Endothelial cell of umbilical vein (primary cell): Measurements from ENCODE around the gene STON2. TPM values are rescaled to one million over a fixed set of nuclear protein-coding genes. Genes with fewer than 3 reads are reported as not detected.

Experiments
- BruUV-seq: library from RNA; stranded (reverse); fragments of 400-500 nt; replicated peaks from 2 replicates; lab custom pipeline; 2021; lab: Mats Ljungman, UMichigan
- CTCF ChIA-PET: fragments of 300-600, 350-600 bp; sonication (Branson Sonifier 250); formaldehyde crosslinking; loops from one replicate; lab custom pipeline; 2021; ENCODE audit warnings: antibody characterized with exemption, inconsistent platforms; lab: Charles Lee
- POLR2A ChIA-PET: fragments of 300-600, 350-600 bp; sonication (Branson Sonifier 250); formaldehyde crosslinking; loops from one replicate; lab custom pipeline; 2021; ENCODE audit warnings: antibody characterized with exemption, inconsistent platforms; lab: Charles Lee
- DNase-seq: peaks from one replicate; pipeline ENCODE4 v3.0.0-alpha.2; 2011; ENCODE audit warnings: low read depth, low spot score
- FAIRE-seq: peaks from 2 replicates; lab custom pipeline; 2011; peaks lifted over from hg19 to GRCh38; lab: Jason Lieb, UNC
- H2AFZ ChIP-seq: 2 replicates; pipeline ENCODE4 v1.6.0; 2012; ENCODE audit warnings: low read depth, low read length, control low read depth, inconsistent platforms
- H3K27ac ChIP-seq: 2 replicates; pipeline ENCODE4 v1.5.1; 2011; ENCODE audit warnings: low read depth, mild to moderate bottlenecking, control low read depth, low read length, moderate library complexity; ENCODE audit not compliant: insufficient read depth
- H3K27me3 ChIP-seq, 2 experiments: 2 replicates each; pipeline versions ENCODE4 v1.6.0 to v1.6.1; 2011; ENCODE audit warnings: low read length in 2 of 2, mixed read lengths in 1 of 2; ENCODE audit not compliant: control insufficient read depth in 2 of 2, insufficient read depth in 2 of 2
- H3K36me3 ChIP-seq, 2 experiments: 2 replicates in 1 of 2; 3 replicates in 1 of 2; pipeline ENCODE4 v1.5.1; 2011; ENCODE audit warnings: low read length in 2 of 2, mild to moderate bottlenecking in 1 of 2, moderate library complexity in 1 of 2; ENCODE audit not compliant: control insufficient read depth in 2 of 2, insufficient read depth in 2 of 2; ENCODE audit errors: extremely low read depth in 1 of 2
- H3K4me1 ChIP-seq: 3 replicates; pipeline ENCODE4 v1.5.1; 2011; ENCODE audit warnings: mild to moderate bottlenecking, low read length; ENCODE audit not compliant: control insufficient read depth, insufficient read depth; ENCODE audit errors: extremely low read depth
- H3K4me2 ChIP-seq: 2 replicates; pipeline ENCODE4 v1.6.1; 2011; ENCODE audit warnings: low read length, control low read depth, mixed read lengths; ENCODE audit not compliant: insufficient read depth
- H3K4me3 ChIP-seq, 3 experiments: fragments of 200-600 bp in 1 of 3; sonication (generic), shearing (Covaris generic) in 1 of 3; replicated peaks in 1 of 3; 2 replicates each; pipeline ENCODE4 v1.5.1; 2011 to 2016; ENCODE audit warnings: control low read depth in 3 of 3, low read length in 3 of 3, mild to moderate bottlenecking in 2 of 3, inconsistent platforms in 1 of 3, low read depth in 1 of 3, moderate library complexity in 1 of 3; ENCODE audit not compliant: insufficient read depth in 1 of 3
- H3K79me2 ChIP-seq: 2 replicates; pipeline ENCODE4 v1.6.0; 2012; ENCODE audit warnings: low read length, inconsistent platforms; ENCODE audit not compliant: control insufficient read depth, insufficient read depth
- H3K9ac ChIP-seq: replicated peaks from 2 replicates; pipeline ENCODE3; 2011; ENCODE audit warnings: low read length, control low read depth; ENCODE audit not compliant: insufficient read depth; ENCODE audit errors: extremely low read depth
- H3K9me1 ChIP-seq: replicated peaks from 3 replicates; pipeline ENCODE4 v1.6.0; 2011; ENCODE audit warnings: mild to moderate bottlenecking, low read length; ENCODE audit not compliant: control insufficient read depth, insufficient read depth; ENCODE audit errors: extremely low read depth
- H3K9me3 ChIP-seq: replicated peaks from 2 replicates; pipeline ENCODE4 v1.5.1; 2012; ENCODE audit warnings: low read length, inconsistent platforms; ENCODE audit not compliant: control insufficient read depth, insufficient read depth
- H4K20me1 ChIP-seq: replicated peaks from 2 replicates; pipeline ENCODE3; 2011; ENCODE audit warnings: mild to moderate bottlenecking, low read length; ENCODE audit not compliant: control insufficient read depth, insufficient read depth; ENCODE audit errors: extremely low read depth
- EZH2 ChIP-seq: IDR thresholded peaks from 2 replicates; pipeline ENCODE4 v1.6.1; 2012; ENCODE audit warnings: borderline replicate concordance, low read depth, mild to moderate bottlenecking, moderate library complexity, low read length, inconsistent platforms; ENCODE audit not compliant: severe bottlenecking
- FOS ChIP-seq: IDR thresholded peaks from 2 replicates; pipeline ENCODE4 v1.6.1; 2011; ENCODE audit warnings: mild to moderate bottlenecking, low read length, moderate library complexity, borderline replicate concordance; ENCODE audit not compliant: insufficient read depth
- GATA2 ChIP-seq: IDR thresholded peaks from 2 replicates; pipeline ENCODE4 v1.7.0; 2011; ENCODE audit warnings: low read depth, mild to moderate bottlenecking, moderate library complexity, mixed read lengths, low read length; ENCODE audit not compliant: insufficient read length, insufficient read depth
- JUN ChIP-seq: IDR thresholded peaks from 2 replicates; pipeline ENCODE4 v1.6.1; 2011; ENCODE audit warnings: borderline replicate concordance, low read depth; ENCODE audit not compliant: insufficient read length, insufficient read depth
- MYC ChIP-seq: IDR thresholded peaks from one replicate; pipeline ENCODE4 v1.6.1; 2011; ENCODE audit warnings: mild to moderate bottlenecking, low read depth, low read length
- POLR2A ChIP-seq: IDR thresholded peaks from 2 replicates; pipeline ENCODE4 v1.6.1; 2012; ENCODE audit warnings: low read depth, mild to moderate bottlenecking, control low read depth, low read length
- POLR2AphosphoS5 ChIP-seq: IDR thresholded peaks from 2 replicates; pipeline ENCODE4 v1.6.1; 2012; ENCODE audit warnings: low read depth, mild to moderate bottlenecking, control low read depth, low read length, moderate library complexity; ENCODE audit not compliant: insufficient read depth
- dilution Hi-C: fragments of 300-500 bp; cut with MboI; formaldehyde crosslinking; loops from one replicate; pipeline ENCODE4 v1.15.0; 2019; ENCODE audit warnings: low sequenced_read_pairs; ENCODE audit not compliant: extremely low pct_ligation_motif_present
- intact Hi-C: fragments of 100-400 bp; cut with micrococcal nuclease; formaldehyde crosslinking; loops from one replicate; pipeline ENCODE4 v1.10.0; 2022
- polyA plus RNA-seq, 4 experiments: library from polyadenylated mRNA; depleted of rRNA in 3 of 4; stranded (reverse) in 3 of 4; unstranded in 1 of 4; fragments of >200 nt; gene quantifications; 2 replicates each; pipeline versions ENCODE4 v1.2.1 to v1.2.3, GENCODE V29; 2011 to 2012; ENCODE audit warnings: missing spikeins in 1 of 4
- total RNA-seq: library from RNA; stranded (reverse); gene quantifications from 2 replicates; pipeline ENCODE4 v1.2.3, GENCODE V29; 2021
- TF ChIP-seq, protein P1 (sequence below): IDR thresholded peaks from 2 replicates; pipeline ENCODE4 v1.6.1; 2011; ENCODE audit not compliant: insufficient read depth, insufficient read length
- TF ChIP-seq, protein P2 (sequence below), 2 donors: IDR thresholded peaks; 1 replicate in 1 of 2; 2 replicates in 1 of 2; pipeline ENCODE4 v1.5.1; 2011; ENCODE audit warnings: low read length in 2 of 2, mild to moderate bottlenecking in 2 of 2, moderate library complexity in 2 of 2, control low read depth in 1 of 2, inconsistent platforms in 1 of 2, low read depth in 1 of 2; ENCODE audit not compliant: insufficient read depth in 1 of 2; ENCODE audit errors: extremely low read depth in 1 of 2

STON2 gene
- total and polyA plus RNA-seq, 2 donors (not counting 3 experiments of a cell fraction or from before 2014, with no cell fraction given), result not detected

DNA sequence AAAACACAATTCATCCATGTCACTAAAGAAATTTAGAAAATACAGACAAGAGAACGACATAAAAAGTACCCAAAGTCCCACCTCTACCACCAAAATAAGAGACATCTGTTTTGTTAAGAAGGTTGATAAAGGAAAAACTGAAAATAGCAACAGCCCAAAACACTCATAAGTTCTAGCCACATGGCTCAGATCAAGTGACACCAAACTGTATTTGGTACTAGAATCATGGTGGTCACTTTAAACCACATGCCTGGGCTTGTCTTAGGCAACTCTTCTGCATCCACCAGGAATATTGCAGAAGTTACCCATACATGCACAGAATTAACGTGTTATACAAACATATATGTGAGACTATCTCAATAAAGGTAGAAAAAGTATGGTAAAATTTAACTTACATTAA is 101.2 kb downstream of the STON2 start:
- FAIRE-seq, result no peak
- intact Hi-C loops, result no loop called here

DNA sequence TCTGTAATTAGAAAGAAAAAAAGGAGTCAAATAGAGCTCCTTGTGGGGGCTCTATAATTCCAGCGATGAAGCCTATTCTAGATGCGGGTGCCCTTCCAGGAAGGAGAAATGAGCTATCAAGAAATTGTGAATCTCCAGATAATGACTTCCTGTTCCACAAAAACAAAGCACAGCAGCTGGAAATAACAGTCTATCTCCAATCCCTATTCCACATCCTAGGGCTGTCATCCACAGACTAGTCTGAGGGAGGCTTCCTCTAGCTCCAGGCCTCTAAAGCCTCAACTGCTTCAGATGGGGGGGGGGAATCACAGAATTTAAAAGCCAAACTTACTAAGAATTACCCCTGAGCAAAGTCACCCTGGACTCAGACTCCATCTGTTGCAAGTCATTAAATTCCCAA is 102.0 kb downstream of the STON2 start:
- Histone ChIP-seq H3K4me2 (no peak overlapping the region), H3K27ac (no peak overlapping the region), H3K4me1 (no peaks in the 10 kb centered on the region), H3K4me3 (no peak overlapping the region), H4K20me1 (no peaks in the 10 kb centered on the region), H3K9me1 (no peaks in the 10 kb centered on the region), H3K27me3 (no peaks in the 10 kb centered on the region), H3K9me3 (no peaks in the 10 kb centered on the region), H3K36me3 (no peaks in the 10 kb centered on the region), H3K9ac (no peak overlapping the region), H2AFZ (no peak overlapping the region), H3K79me2 (no peaks in the 10 kb centered on the region)
- dilution Hi-C loops (no loop called here), intact Hi-C loops (no loop called here)
- DNase-seq (no peak), FAIRE-seq (no peak)
- ChIA-PET POLR2A (no interaction called here), CTCF (no interaction called here)
- no TSS peak for BruUV-seq
- TF ChIP-seq MYC, result no peak
- no peak for TF ChIP-seq POLR2A
- TF ChIP-seq, protein P1, sequence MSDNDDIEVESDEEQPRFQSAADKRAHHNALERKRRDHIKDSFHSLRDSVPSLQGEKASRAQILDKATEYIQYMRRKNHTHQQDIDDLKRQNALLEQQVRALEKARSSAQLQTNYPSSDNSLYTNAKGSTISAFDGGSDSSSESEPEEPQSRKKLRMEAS, result no peak
- no peak for TF ChIP-seq EZH2
- no peak for TF ChIP-seq JUN
- TF ChIP-seq, protein P2, sequence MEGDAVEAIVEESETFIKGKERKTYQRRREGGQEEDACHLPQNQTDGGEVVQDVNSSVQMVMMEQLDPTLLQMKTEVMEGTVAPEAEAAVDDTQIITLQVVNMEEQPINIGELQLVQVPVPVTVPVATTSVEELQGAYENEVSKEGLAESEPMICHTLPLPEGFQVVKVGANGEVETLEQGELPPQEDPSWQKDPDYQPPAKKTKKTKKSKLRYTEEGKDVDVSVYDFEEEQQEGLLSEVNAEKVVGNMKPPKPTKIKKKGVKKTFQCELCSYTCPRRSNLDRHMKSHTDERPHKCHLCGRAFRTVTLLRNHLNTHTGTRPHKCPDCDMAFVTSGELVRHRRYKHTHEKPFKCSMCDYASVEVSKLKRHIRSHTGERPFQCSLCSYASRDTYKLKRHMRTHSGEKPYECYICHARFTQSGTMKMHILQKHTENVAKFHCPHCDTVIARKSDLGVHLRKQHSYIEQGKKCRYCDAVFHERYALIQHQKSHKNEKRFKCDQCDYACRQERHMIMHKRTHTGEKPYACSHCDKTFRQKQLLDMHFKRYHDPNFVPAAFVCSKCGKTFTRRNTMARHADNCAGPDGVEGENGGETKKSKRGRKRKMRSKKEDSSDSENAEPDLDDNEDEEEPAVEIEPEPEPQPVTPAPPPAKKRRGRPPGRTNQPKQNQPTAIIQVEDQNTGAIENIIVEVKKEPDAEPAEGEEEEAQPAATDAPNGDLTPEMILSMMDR (IDR thresholded peaks at IDR 0.05; ENCODE audit: extremely low read depth in 1 of 2, insufficient read depth in 1 of 2, low read depth in 1 of 2, low read length in 2 of 2), result no peak
- no peak for TF ChIP-seq FOS
- TF ChIP-seq POLR2AphosphoS5, result no peak
- TF ChIP-seq GATA2, result no peak

More for the DNA sequence above, 101.2 kb downstream of the STON2 start:
- dilution Hi-C loops, result no loop called here
- Histone ChIP-seq H3K27me3 (no peaks in the 10 kb centered on the region), H3K9me1 (no peaks in the 10 kb centered on the region), H2AFZ (no peak overlapping the region), H3K36me3 (no peaks in the 10 kb centered on the region), H3K4me3 (no peak overlapping the region), H4K20me1 (no peaks in the 10 kb centered on the region), H3K9me3 (no peaks in the 10 kb centered on the region), H3K79me2 (no peaks in the 10 kb centered on the region), H3K4me1 (no peaks in the 10 kb centered on the region), H3K4me2 (no peak overlapping the region), H3K9ac (no peak overlapping the region), H3K27ac (no peak overlapping the region)
- CTCF ChIA-PET, result no interaction called here
- TF ChIP-seq, protein P1, result no peak
- DNase-seq, result no peak
- POLR2A ChIA-PET, result no interaction called here
- no TSS peak for BruUV-seq
